Activated CD4-positive, CD25-positive, alpha-beta regulatory T cell (primary cell): ENCODE results near the gene SCARF2.

Experiments used
- DNase-seq, 4 experiments: peaks; one replicate each; lab custom pipeline; 2025; lab: John Stamatoyannopoulos, UW

Gene SCARF2

GRCh38 chr22:20408891-20409290 lies 28.7 kb downstream of the SCARF2 start:
- DNase-seq, result no peak

- DNase-seq, result no peak
These were observed 29.8 kb downstream of the SCARF2 start for GRCh38 chr22:20407829-20408228.

GRCh38 chr22:20406686-20407408 lies 30.8 kb downstream of the SCARF2 start:
- no peak for DNase-seq

GRCh38 chr22:20405931-20406685 lies 31.5 kb downstream of the SCARF2 start:
- no peak for DNase-seq

- no peak for DNase-seq
These were observed 32.2 kb downstream of the SCARF2 start for GRCh38 chr22:20405291-20405930.

- no peak for DNase-seq
These were observed 32.7 kb downstream of the SCARF2 start for GRCh38 chr22:20404881-20405280.

- DNase-seq, result no peak
These were observed 33.9 kb downstream of the SCARF2 start for GRCh38 chr22:20403779-20404140.

GRCh38 chr22:20402960-20403778 lies 34.5 kb downstream of the SCARF2 start:
- no peak for DNase-seq

GRCh38 chr22:20401376-20402014 lies 36.1 kb downstream of the SCARF2 start:
- no peak for DNase-seq

- no peak for DNase-seq
These were observed 36.8 kb downstream of the SCARF2 start for GRCh38 chr22:20400606-20401375.

GRCh38 chr22:20399866-20400605 lies 37.6 kb downstream of the SCARF2 start:
- no peak for DNase-seq

GRCh38 chr22:20398420-20398819 lies 39.2 kb downstream of the SCARF2 start:
- DNase-seq, result no peak

GRCh38 chr22:20397498-20397897 lies 40.1 kb downstream of the SCARF2 start:
- no peak for DNase-seq

GRCh38 chr22:20396639-20397038 lies 41.0 kb downstream of the SCARF2 start:
- DNase-seq, result no peak

GRCh38 chr22:20395907-20396287 lies 41.7 kb downstream of the SCARF2 start:
- DNase-seq, result no peak

- DNase-seq, result no peak
These were observed 42.3 kb downstream of the SCARF2 start for GRCh38 chr22:20395181-20395906.

GRCh38 chr22:20393705-20394476 lies 43.7 kb downstream of the SCARF2 start, which contains the start of gene ZNF74:
ZNF74 (plus strand) TSS chr22:20394151; CDS start chr22:20394629, 478 bp downstream.
- peak; percentile 51 to 77 (median 63) for DNase-seq

GRCh38 chr22:20392983-20393704 lies 44.5 kb downstream of the SCARF2 start:
- DNase-seq, result no peak
